SK-N-SH treated with all-trans-retinoic acid at 6 μM for 48 hours (cell line): ENCODE data around the gene TAF3.

ENCODE experiments used
- ARNTL ChIP-seq: fragments of 450-650 bp; formaldehyde crosslinking; IDR thresholded peaks from 2 replicates; pipeline ENCODE4 v1.5.0; 2020; ENCODE audit warnings: low read depth, mild to moderate bottlenecking, moderate library complexity, borderline replicate concordance
- BACH2 ChIP-seq: fragments of 250-450 bp; sonication (Bioruptor Pico); IDR thresholded peaks from 2 replicates; pipeline ENCODE4 v1.9.0; 2021; ENCODE audit warnings: mild to moderate bottlenecking, borderline replicate concordance
- CSDC2 ChIP-seq: fragments of 250-450 bp; sonication (Bioruptor Pico); IDR thresholded peaks from 2 replicates; pipeline ENCODE4 v1.5.0; 2020; ENCODE audit warnings: mild to moderate bottlenecking, moderate library complexity
- ISL1 ChIP-seq: fragments of 250-450 bp; sonication (Bioruptor Pico); IDR thresholded peaks from 2 replicates; pipeline ENCODE4 v2.1.2; 2022; ENCODE audit warnings: mild to moderate bottlenecking, moderate library complexity
- PATZ1 ChIP-seq: fragments of 250-450 bp; sonication (Bioruptor Pico); IDR thresholded peaks from 2 replicates; pipeline ENCODE4 v1.8.0; 2020; ENCODE audit warnings: mild to moderate bottlenecking, moderate library complexity, borderline replicate concordance
- RARB ChIP-seq: fragments of 250-450 bp; sonication (Bioruptor Pico); IDR thresholded peaks from 2 replicates; pipeline ENCODE4 v1.8.0; 2021; ENCODE audit warnings: mild to moderate bottlenecking, moderate library complexity
- ZC3H10 ChIP-seq: fragments of 250-450 bp; sonication (Bioruptor Pico); IDR thresholded peaks from 2 replicates; pipeline ENCODE4 v1.5.1; 2021; ENCODE audit warnings: mild to moderate bottlenecking, moderate library complexity
- ZFP30 ChIP-seq: fragments of 450-650 bp; formaldehyde crosslinking; IDR thresholded peaks from 2 replicates; pipeline ENCODE4 v1.5.0; 2022; ENCODE audit warnings: mild to moderate bottlenecking, moderate library complexity
- ZNF565 ChIP-seq: fragments of 450-650 bp; formaldehyde crosslinking; conservative IDR thresholded peaks from 2 replicates; pipeline ENCODE4 v1.5.0; 2020; ENCODE audit warnings: low read depth, mild to moderate bottlenecking, moderate library complexity
- ZNF70 ChIP-seq: fragments of 450-650 bp; formaldehyde crosslinking; IDR thresholded peaks from 2 replicates; pipeline ENCODE4 v1.5.0; 2020; ENCODE audit warnings: mild to moderate bottlenecking, moderate library complexity
- TF ChIP-seq, protein P1 (sequence below): fragments of 250-450 bp; sonication (Bioruptor Pico); IDR thresholded peaks from 2 replicates; pipeline ENCODE4 v1.5.1; 2021; ENCODE audit warnings: mild to moderate bottlenecking, moderate library complexity

DNA sequence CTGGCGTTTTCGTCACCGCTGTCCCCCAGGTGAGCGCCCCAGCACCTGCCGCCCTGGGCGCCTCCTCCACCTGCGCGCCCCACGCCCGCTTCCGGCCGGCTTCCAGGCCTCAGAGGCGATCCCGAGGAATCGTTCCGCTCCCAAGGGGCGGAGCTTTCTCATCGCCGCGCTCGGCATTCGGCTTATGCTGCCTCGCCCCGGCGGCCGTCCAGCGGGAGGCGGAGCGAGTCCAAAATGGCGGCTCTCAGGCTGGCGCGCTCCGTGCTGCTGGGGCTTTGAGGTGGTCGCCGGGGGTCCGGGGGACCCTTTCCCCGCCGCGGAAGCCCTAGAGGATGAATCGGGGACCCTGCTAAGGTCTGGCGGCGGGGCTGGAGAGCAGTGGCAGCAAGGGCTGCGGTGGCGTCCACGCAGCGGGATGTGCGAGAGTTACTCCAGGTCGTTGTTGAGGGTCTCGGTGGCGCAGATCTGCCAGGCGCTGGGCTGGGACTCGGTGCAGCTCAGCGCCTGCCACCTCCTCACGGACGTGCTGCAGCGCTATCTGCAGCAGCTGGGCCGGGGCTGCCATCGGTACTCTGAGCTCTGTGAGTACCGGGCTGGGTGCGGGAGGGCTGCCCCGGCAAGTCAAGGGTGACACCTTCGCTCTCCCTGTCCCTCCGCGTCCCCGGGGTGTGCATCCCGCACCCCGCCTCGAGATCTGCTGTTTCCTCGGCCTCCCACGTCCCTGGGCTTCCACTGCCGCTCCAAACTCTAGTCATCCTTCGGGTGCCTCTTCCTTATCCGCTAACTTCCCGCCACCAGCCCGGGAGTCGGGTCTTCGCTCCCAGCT, at the start of gene TAF3:
- no peak for TF ChIP-seq CSDC2 (CRISPR knock-in tag)
- TF ChIP-seq PATZ1 (CRISPR knock-in tag) = no peak
- no peak for TF ChIP-seq ZNF565 (CRISPR knock-in tag)
- TF ChIP-seq ZNF70 (CRISPR knock-in tag) = no peak
- TF ChIP-seq ZC3H10 (CRISPR knock-in tag) = no peak
- no peak for TF ChIP-seq BACH2 (CRISPR knock-in tag)
- no peak for TF ChIP-seq RARB (CRISPR knock-in tag)
- TF ChIP-seq ZFP30 (CRISPR knock-in tag) = no peak
- TF ChIP-seq ISL1 = no peak
- TF ChIP-seq ARNTL (CRISPR knock-in tag) = no peak
- TF ChIP-seq, protein P1, sequence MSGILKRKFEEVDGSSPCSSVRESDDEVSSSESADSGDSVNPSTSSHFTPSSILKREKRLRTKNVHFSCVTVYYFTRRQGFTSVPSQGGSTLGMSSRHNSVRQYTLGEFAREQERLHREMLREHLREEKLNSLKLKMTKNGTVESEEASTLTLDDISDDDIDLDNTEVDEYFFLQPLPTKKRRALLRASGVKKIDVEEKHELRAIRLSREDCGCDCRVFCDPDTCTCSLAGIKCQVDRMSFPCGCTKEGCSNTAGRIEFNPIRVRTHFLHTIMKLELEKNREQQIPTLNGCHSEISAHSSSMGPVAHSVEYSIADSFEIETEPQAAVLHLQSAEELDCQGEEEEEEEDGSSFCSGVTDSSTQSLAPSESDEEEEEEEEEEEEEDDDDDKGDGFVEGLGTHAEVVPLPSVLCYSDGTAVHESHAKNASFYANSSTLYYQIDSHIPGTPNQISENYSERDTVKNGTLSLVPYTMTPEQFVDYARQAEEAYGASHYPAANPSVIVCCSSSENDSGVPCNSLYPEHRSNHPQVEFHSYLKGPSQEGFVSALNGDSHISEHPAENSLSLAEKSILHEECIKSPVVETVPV = no peak
